HG03103 (cell line): Measurements from ENCODE around the gene VTN.

Source experiments
- ATAC-seq: cut with Tn5 transposase; IDR thresholded peaks from one replicate; pipeline ENCODE4 v1.9.1; 2021; ENCODE audit warnings: low read depth; ENCODE audit not compliant: unreplicated experiment

Gene VTN

GRCh38 chr17:28395968-28396367 lies 25.9 kb upstream of the VTN start:
- no peak for ATAC-seq

GRCh38 chr17:28395426-28395825 lies 25.3 kb upstream of the VTN start:
- ATAC-seq = no peak

GRCh38 chr17:28394337-28395116 lies 24.4 kb upstream of the VTN start:
- ATAC-seq = no peak

GRCh38 chr17:28392491-28392890 lies 22.4 kb upstream of the VTN start:
- ATAC-seq = no peak

- ATAC-seq = no peak
These were observed 21.3 kb upstream of the VTN start for GRCh38 chr17:28391401-28391800.

- ATAC-seq = no peak
These were observed 20.9 kb upstream of the VTN start for GRCh38 chr17:28390984-28391383.

- ATAC-seq = no peak
These were observed 20.5 kb upstream of the VTN start for GRCh38 chr17:28390563-28390962.

GRCh38 chr17:28390141-28390540 lies 20.0 kb upstream of the VTN start:
- ATAC-seq = no peak

GRCh38 chr17:28388106-28388505 lies 18.0 kb upstream of the VTN start:
- no peak for ATAC-seq

- no peak for ATAC-seq
These were observed 16.3 kb upstream of the VTN start for GRCh38 chr17:28386391-28386790.

GRCh38 chr17:28385406-28385805 lies 15.3 kb upstream of the VTN start:
- no peak for ATAC-seq

- ATAC-seq = no peak
These were observed 14.9 kb upstream of the VTN start for GRCh38 chr17:28385037-28385400.

GRCh38 chr17:28384281-28385036 lies 14.4 kb upstream of the VTN start:
- no peak for ATAC-seq

GRCh38 chr17:28381141-28381825 lies 11.2 kb upstream of the VTN start:
- ATAC-seq = no peak

GRCh38 chr17:28379814-28380801 lies 10.0 kb upstream of the VTN start:
- ATAC-seq = no peak

- ATAC-seq = no peak
These were observed 2.8 kb upstream of the VTN start for GRCh38 chr17:28372945-28373274.

- ATAC-seq = no peak
These were observed 2.3 kb upstream of the VTN start for GRCh38 chr17:28372203-28372944.

- ATAC-seq = peak; percentile 72
These were observed 1.4 kb upstream of the VTN start, which contains the start of gene SARM1 for GRCh38 chr17:28371245-28372202. TSS of gene SARM1 (plus strand) at chr17:28371694. CDS start at chr17:28372033, 339 bp downstream.

- no peak for ATAC-seq
These were observed 617 bp upstream of the VTN start for GRCh38 chr17:28370744-28371103.
